SK-N-SH (cell line): ENCODE data around the gene TOGARAM2. TPM values are rescaled to one million over a fixed set of nuclear protein-coding genes. Genes with fewer than 3 reads are reported as not detected.

Experiments used
- CTCF ChIA-PET: fragments of 300-600, 350-600 bp; formaldehyde crosslinking; extraction: SDS; loops from one replicate; lab custom pipeline; 2021; lab: Yijun Ruan, JAX
- POLR2A ChIA-PET: fragments of 350-600 bp; sonication (Branson Sonifier 250); formaldehyde crosslinking; extraction: SDS; loops from one replicate; lab custom pipeline; 2020; ENCODE audit warnings: antibody characterized with exemption, inconsistent platforms; lab: Yijun Ruan, JAX
- DNase-seq: peaks from one replicate; pipeline ENCODE4 v3.0.0; 2012
- H2AFZ ChIP-seq: fragments of 200-600 bp; sonication (generic); 2 replicates; pipeline ENCODE4 v1.8.1; 2016; ENCODE audit warnings: antibody characterized with exemption, mild to moderate bottlenecking, low read depth
- H3F3A ChIP-seq: fragments of 200-600 bp; sonication (generic); replicated peaks from 2 replicates; pipeline ENCODE3; 2016; ENCODE audit warnings: antibody characterized with exemption, mild to moderate bottlenecking; ENCODE audit not compliant: insufficient read depth
- H3K27ac ChIP-seq, 2 experiments: fragments of 200-500 bp in 1 of 2; fragments of 200-600 bp in 1 of 2; sonication (Bioruptor generic) in 1 of 2; sonication (generic), shearing (Covaris generic) in 1 of 2; 2 replicates each; pipeline versions ENCODE4 v1.5.1 to v1.6.1; 2014 to 2016; ENCODE audit warnings: low read depth in 2 of 2, inconsistent platforms in 1 of 2, low read length in 1 of 2, mild to moderate bottlenecking in 1 of 2, mixed read lengths in 1 of 2
- H3K27me3 ChIP-seq: fragments of 200-600 bp; sonication (generic), shearing (Covaris generic); 2 replicates; pipeline ENCODE4 v1.6.1; 2016; ENCODE audit warnings: mixed run types; ENCODE audit not compliant: insufficient read depth
- H3K36me3 ChIP-seq, 2 experiments: fragments of 200-500 bp in 1 of 2; fragments of 200-600 bp in 1 of 2; sonication (Bioruptor generic) in 1 of 2; sonication (generic) in 1 of 2; replicated peaks in 1 of 2; 2 replicates each; pipeline versions ENCODE3 to v1.5.1; 2014 to 2016; ENCODE audit warnings: low read length in 1 of 2, mild to moderate bottlenecking in 1 of 2; ENCODE audit not compliant: insufficient read depth in 2 of 2, control insufficient read depth in 1 of 2
- H3K4me1 ChIP-seq, 2 experiments: fragments of 200-500 bp in 1 of 2; fragments of 200-600 bp in 1 of 2; sonication (Bioruptor generic) in 1 of 2; sonication (generic), shearing (Covaris generic) in 1 of 2; 2 replicates each; pipeline versions ENCODE4 v1.5.1 to v1.6.1; 2014 to 2016; ENCODE audit warnings: low read depth in 1 of 2, low read length in 1 of 2, mixed run types in 1 of 2; ENCODE audit not compliant: insufficient read depth in 2 of 2, control insufficient read depth in 1 of 2
- H3K4me2 ChIP-seq: fragments of 200-600 bp; sonication (generic), shearing (Covaris generic); 2 replicates; pipeline ENCODE4 v1.6.1; 2017; ENCODE audit warnings: mixed run types
- H3K4me3 ChIP-seq, 2 experiments: fragments of 200-500 bp in 1 of 2; fragments of 200-600 bp in 1 of 2; sonication (Bioruptor generic) in 1 of 2; sonication (generic), shearing (Covaris generic) in 1 of 2; 2 replicates each; pipeline versions ENCODE4 v1.5.1 to v1.8.1; 2014 to 2016; ENCODE audit warnings: low read depth in 2 of 2, inconsistent platforms in 1 of 2, low read length in 1 of 2, mild to moderate bottlenecking in 1 of 2, mixed read lengths in 1 of 2, moderate library complexity in 1 of 2
- H3K79me2 ChIP-seq: fragments of 200-600 bp; sonication (generic); 2 replicates; pipeline ENCODE4 v1.8.1; 2017; ENCODE audit warnings: mild to moderate bottlenecking; ENCODE audit not compliant: insufficient read depth
- H3K9ac ChIP-seq: fragments of 200-600 bp; sonication (generic); 2 replicates; pipeline ENCODE4 v1.6.1; 2017; ENCODE audit warnings: mixed run types
- H3K9me2 ChIP-seq: fragments of 200-600 bp; sonication (generic); 2 replicates; pipeline ENCODE4 v1.6.1; 2017; ENCODE audit warnings: mixed run types
- H3K9me3 ChIP-seq: fragments of 200-600 bp; sonication (generic); 2 replicates; pipeline ENCODE4 v1.6.1; 2017; ENCODE audit warnings: mixed run types, mild to moderate bottlenecking, moderate library complexity
- H4K20me1 ChIP-seq: fragments of 200-600 bp; sonication (generic); 2 replicates; pipeline ENCODE4 v1.6.1; 2017; ENCODE audit warnings: mild to moderate bottlenecking, mixed run types; ENCODE audit not compliant: insufficient read depth
- CTCF ChIP-seq: fragments of 200-600 bp; sonication (generic); IDR thresholded peaks from 2 replicates; pipeline ENCODE4 v1.6.1; 2017; ENCODE audit warnings: antibody characterized with exemption, mild to moderate bottlenecking, moderate library complexity
- EZH2phosphoT487 ChIP-seq: fragments of 200-600 bp; sonication (generic); IDR thresholded peaks from 2 replicates; pipeline ENCODE4 v1.6.1; 2017; ENCODE audit warnings: low read depth, mixed run types, mild to moderate bottlenecking, antibody characterized with exemption, moderate library complexity, borderline replicate concordance
- FOXM1 ChIP-seq: IDR thresholded peaks from 2 replicates; pipeline ENCODE4 v1.4.0; 2012; ENCODE audit warnings: low read depth, mild to moderate bottlenecking
- GATA2 ChIP-seq: sonication (generic); formaldehyde crosslinking; IDR thresholded peaks from 2 replicates; pipeline ENCODE4 v1.5.0; 2020; ENCODE audit warnings: mild to moderate bottlenecking, missing genetic modification reagents
- SIN3A ChIP-seq: IDR thresholded peaks from 2 replicates; pipeline ENCODE4 v1.6.1; 2012; ENCODE audit warnings: low read depth, mild to moderate bottlenecking, low read length, moderate library complexity, borderline replicate concordance
- TCF12 ChIP-seq: IDR thresholded peaks from 2 replicates; pipeline ENCODE4 v1.4.0; 2012
- TEAD4 ChIP-seq: IDR thresholded peaks from 2 replicates; pipeline ENCODE4 v1.4.0; 2012; ENCODE audit warnings: mild to moderate bottlenecking, borderline replicate concordance; ENCODE audit not compliant: insufficient read depth
- whole genome bisulfite sequencing: methylation state at CpG from one replicate; pipeline ENCODE4 v1.1.6; 2017; ENCODE audit warnings: low lambda C conversion rate; 5-methylcytosine and 5-hydroxymethylcytosine counted together
- polyA plus RNA-seq, 3 experiments: library from polyadenylated mRNA; depleted of rRNA; stranded (reverse); fragments of >200 nt; gene quantifications; 2 replicates each; pipeline ENCODE4 v1.2.3, GENCODE V29; 2012

TOGARAM2 gene
- polyA plus RNA-seq, 1 of the 3 experiments (the other 2 are of a cell fraction) = 0.69 TPM

GRCh38 chr2:28994679-28995078 lies 13.6 kb downstream of the TOGARAM2 start:
- Histone ChIP-seq H3K4me1 (peaks cover 0 to 18% of the 10 kb centered on the region in 2 experiments; a peak in 1 of 4 replicates), H3F3A (no peaks in the 10 kb centered on the region), H2AFZ (no peak overlapping the region), H3K27ac (no peak overlapping the region), H3K27me3 (no peaks in the 10 kb centered on the region; the same call in 1 of the 2 replicates), H3K4me2 (no peak overlapping the region)
- POLR2A ChIA-PET = no interaction called here
- TF ChIP-seq GATA2 (CRISPR knock-in tag) = peak; percentile 39; the same call in 1 of the 2 replicates
- no peak for TF ChIP-seq EZH2phosphoT487
- TF ChIP-seq, all 33 proteins: peak for 1
- no peaks in the 10 kb centered on the region for H3K79me2 ChIP-seq
- no peaks in the 10 kb centered on the region for H4K20me1 ChIP-seq
- no peaks in the 10 kb centered on the region for H3K9me2 ChIP-seq
- no peak for DNase-seq
- H3K9ac ChIP-seq = no peak overlapping the region
- CTCF ChIA-PET = interaction anchor here (0.9 to 1.4 kb wide), 3 partner anchors 18 to 111 kb away, joined by 3 read pairs; no protein-coding TSS in a partner anchor
- no peak overlapping the region for H3K4me3 ChIP-seq
- no peaks in the 10 kb centered on the region for H3K36me3 ChIP-seq
- 64% methylated on average over 6 of the region's 7 CpGs for WGBS
- H3K9me3 ChIP-seq = no peaks in the 10 kb centered on the region

GRCh38 chr2:28995765-28996750 lies 15.0 kb downstream of the TOGARAM2 start:
- Histone ChIP-seq H4K20me1 (no peaks in the 10 kb centered on the region), H3K27ac (no peak overlapping the region), H3K4me3 (no peak overlapping the region), H3F3A (no peaks in the 10 kb centered on the region), H3K79me2 (no peaks in the 10 kb centered on the region), H3K27me3 (no peaks in the 10 kb centered on the region), H3K4me1 (peaks cover 0 to 18% of the 10 kb centered on the region in 2 experiments; a peak in 1 of 4 replicates), H3K9me3 (no peaks in the 10 kb centered on the region), H3K4me2 (no peak overlapping the region), H3K36me3 (no peaks in the 10 kb centered on the region), H3K9ac (no peak overlapping the region), H2AFZ (no peak overlapping the region), H3K9me2 (no peaks in the 10 kb centered on the region)
- TF ChIP-seq SIN3A = no peak
- TF ChIP-seq TEAD4 = no peak
- no peak for TF ChIP-seq FOXM1
- TF ChIP-seq TCF12 = no peak
- TF ChIP-seq CTCF = no peak
- ChIA-PET POLR2A (no interaction called here), CTCF (interaction anchor here (0.9 to 1.7 kb wide), 5 partner anchors 11 to 110 kb away, joined by 3 to 4 read pairs (median 3); partner anchors contain the start of gene TOGARAM2)
- no peak for DNase-seq
- 48% methylated on average over 6 of the region's 6 CpGs for WGBS
